ENCODE results near the gene SCIN.

DNA sequence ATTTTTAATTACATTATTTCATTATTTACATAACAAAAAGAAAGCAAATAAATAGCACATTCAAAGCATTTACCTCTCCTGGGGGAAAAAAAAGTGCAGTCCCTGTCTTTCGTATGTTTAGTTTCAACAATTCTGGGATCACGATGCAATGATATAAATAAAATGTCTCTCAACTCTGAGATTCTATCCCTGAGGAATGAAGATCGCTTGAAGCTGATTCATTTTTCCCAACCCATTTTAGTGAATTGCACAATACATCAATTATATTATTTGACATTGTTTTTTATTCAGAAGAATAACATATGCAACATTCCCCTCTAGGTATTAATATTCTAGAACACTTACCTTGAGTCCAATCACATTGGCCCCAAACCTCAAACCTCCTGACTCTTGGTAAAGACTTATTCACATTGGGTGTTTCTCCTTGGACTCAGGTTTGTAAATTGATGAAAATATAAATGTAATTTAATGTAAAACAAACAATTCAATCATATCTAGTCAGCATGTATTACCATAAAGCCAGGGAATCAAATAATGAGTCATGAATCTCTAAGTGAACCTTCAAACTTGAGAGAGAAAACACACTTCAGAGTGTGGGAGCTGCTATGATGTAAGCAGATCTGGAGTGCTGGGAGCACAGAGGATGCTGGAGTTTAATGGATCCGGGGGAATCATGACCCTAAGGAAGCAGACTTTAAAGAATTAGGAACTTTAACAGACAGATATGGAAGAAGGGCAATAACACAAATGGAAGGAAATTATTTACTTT is 5.3 kb upstream of the SCIN start:
- TF ChIP-seq EZH2phosphoT487 (IDR thresholded peaks at IDR 0.05; ENCODE audit: insufficient read depth, low read depth) = no peak
- TF ChIP-seq EZH2 (IDR thresholded peaks at IDR 0.05; ENCODE audit: insufficient read depth, poor library complexity, severe bottlenecking) = no peak
